ENCODE measurements around the gene FLVCR2.

- no peak for TF ChIP-seq CTCF (conservative IDR thresholded peaks at IDR 0.05 in 1 of 2, IDR thresholded peaks at IDR 0.05 in 1 of 2; ENCODE audit: low read depth in 1 of 2, low read length in 2 of 2)
- no peak for TF ChIP-seq EZH2 (IDR thresholded peaks at IDR 0.05; ENCODE audit: low read length, missing control alignments)
Observed at GRCh38 chr14:75539561-75540478, 38.6 kb upstream of the FLVCR2 start.

Data from fibroblast of lung (primary cell).